Colon (tissue), 2 donors: Measurements from ENCODE around the gene KLHL6.

Experiments used
- FAIRE-seq: peaks from 2 replicates; lab custom pipeline; 2012; peaks lifted over from hg19 to GRCh38; lab: Jason Lieb, UNC
- donor health status: control.
- donor health status: control.

KLHL6 gene

GRCh38 chr3:183564046-183564445 is 8.5 kb upstream of the KLHL6 start:
- no peak for FAIRE-seq

GRCh38 chr3:183563536-183563874 is 8.0 kb upstream of the KLHL6 start:
- FAIRE-seq, result no peak

GRCh38 chr3:183560607-183561006 is 5.1 kb upstream of the KLHL6 start:
- FAIRE-seq, result no peak

- FAIRE-seq, result no peak
These were observed 3.0 kb upstream of the KLHL6 start for GRCh38 chr3:183558495-183558894.

- no peak for FAIRE-seq
These were observed 1.2 kb upstream of the KLHL6 start for GRCh38 chr3:183556722-183557121.

GRCh38 chr3:183554377-183554776 is 1.1 kb downstream of the KLHL6 start:
- FAIRE-seq, result no peak

GRCh38 chr3:183553334-183554026 is 2.0 kb downstream of the KLHL6 start:
- FAIRE-seq, result no peak

- FAIRE-seq, result no peak
These were observed 3.6 kb downstream of the KLHL6 start for GRCh38 chr3:183551930-183552329.

- FAIRE-seq, result no peak
These were observed 7.2 kb downstream of the KLHL6 start for GRCh38 chr3:183548262-183548769.

- no peak for FAIRE-seq
These were observed 8.9 kb downstream of the KLHL6 start for GRCh38 chr3:183546625-183547024.

- no peak for FAIRE-seq
These were observed 9.8 kb downstream of the KLHL6 start for GRCh38 chr3:183545708-183546107.

GRCh38 chr3:183542355-183542754 is 13.2 kb downstream of the KLHL6 start:
- FAIRE-seq, result no peak

GRCh38 chr3:183541738-183542137 is 13.8 kb downstream of the KLHL6 start:
- FAIRE-seq, result no peak

- no peak for FAIRE-seq
These were observed 14.3 kb downstream of the KLHL6 start for GRCh38 chr3:183541235-183541655.

GRCh38 chr3:183540501-183541234 is 14.8 kb downstream of the KLHL6 start:
- FAIRE-seq, result no peak

- FAIRE-seq, result no peak
These were observed 15.7 kb downstream of the KLHL6 start for GRCh38 chr3:183539811-183540210.

GRCh38 chr3:183538486-183538885 is 17.0 kb downstream of the KLHL6 start:
- no peak for FAIRE-seq

GRCh38 chr3:183537295-183537730 is 18.2 kb downstream of the KLHL6 start:
- no peak for FAIRE-seq

GRCh38 chr3:183536238-183536880 is 19.1 kb downstream of the KLHL6 start:
- no peak for FAIRE-seq

GRCh38 chr3:183534249-183534648 is 21.3 kb downstream of the KLHL6 start:
- no peak for FAIRE-seq

- FAIRE-seq, result no peak
These were observed 21.9 kb downstream of the KLHL6 start for GRCh38 chr3:183533412-183534132.

GRCh38 chr3:183532620-183533411 is 22.7 kb downstream of the KLHL6 start:
- FAIRE-seq, result no peak
